Stomach (tissue), 4 donors: ENCODE measurements around the gene EPC1.

ENCODE experiments used
- CTCF ChIP-seq, 7 experiments: fragments of 450-650 bp in 4 of 7; fragments of 200-600 bp in 3 of 7; sonication (generic) in 3 of 7; IDR thresholded peaks; one replicate each; pipeline ENCODE4 v1.5.1; 2016 to 2019; ENCODE audit warnings: antibody characterized with exemption in 7 of 7, control low read depth in 2 of 7, mild to moderate bottlenecking in 1 of 7
- POLR2A ChIP-seq, 4 donors: fragments of 450-650 bp; IDR thresholded peaks; one replicate each; pipeline ENCODE4 v1.6.1; 2016; ENCODE audit warnings: antibody characterized with exemption in 4 of 4, control low read depth in 2 of 4, mild to moderate bottlenecking in 1 of 4, moderate library complexity in 1 of 4

GRCh38 chr10:32244011-32244410 lies 102.9 kb downstream of the EPC1 start:
- TF ChIP-seq CTCF (IDR thresholded peaks at IDR 0.05) (no peak), POLR2A (IDR thresholded peaks at IDR 0.05) (no peak)
